ENCODE data around the gene MYF5.

DNA sequence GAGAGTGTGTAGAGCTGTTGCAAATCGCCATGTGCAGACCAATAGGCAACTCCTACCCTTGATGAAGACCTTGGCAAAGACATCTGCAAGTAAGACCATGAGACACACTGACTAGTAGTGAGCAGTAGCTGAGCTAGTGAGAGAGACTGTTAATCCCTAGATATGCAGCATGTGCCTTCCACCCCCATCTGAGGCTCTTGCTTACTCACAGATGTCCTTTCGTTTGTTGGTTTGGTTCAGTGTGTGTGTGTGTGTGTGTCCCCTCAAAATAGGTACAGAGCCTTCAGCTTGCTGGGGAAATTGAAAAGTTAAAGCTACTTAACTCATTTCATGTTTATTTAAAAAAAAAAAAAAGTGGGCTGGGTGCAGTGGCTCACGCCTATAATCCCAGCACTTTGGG lies 37.6 kb downstream of the MYF5 start:
- TF ChIP-seq, protein P1, sequence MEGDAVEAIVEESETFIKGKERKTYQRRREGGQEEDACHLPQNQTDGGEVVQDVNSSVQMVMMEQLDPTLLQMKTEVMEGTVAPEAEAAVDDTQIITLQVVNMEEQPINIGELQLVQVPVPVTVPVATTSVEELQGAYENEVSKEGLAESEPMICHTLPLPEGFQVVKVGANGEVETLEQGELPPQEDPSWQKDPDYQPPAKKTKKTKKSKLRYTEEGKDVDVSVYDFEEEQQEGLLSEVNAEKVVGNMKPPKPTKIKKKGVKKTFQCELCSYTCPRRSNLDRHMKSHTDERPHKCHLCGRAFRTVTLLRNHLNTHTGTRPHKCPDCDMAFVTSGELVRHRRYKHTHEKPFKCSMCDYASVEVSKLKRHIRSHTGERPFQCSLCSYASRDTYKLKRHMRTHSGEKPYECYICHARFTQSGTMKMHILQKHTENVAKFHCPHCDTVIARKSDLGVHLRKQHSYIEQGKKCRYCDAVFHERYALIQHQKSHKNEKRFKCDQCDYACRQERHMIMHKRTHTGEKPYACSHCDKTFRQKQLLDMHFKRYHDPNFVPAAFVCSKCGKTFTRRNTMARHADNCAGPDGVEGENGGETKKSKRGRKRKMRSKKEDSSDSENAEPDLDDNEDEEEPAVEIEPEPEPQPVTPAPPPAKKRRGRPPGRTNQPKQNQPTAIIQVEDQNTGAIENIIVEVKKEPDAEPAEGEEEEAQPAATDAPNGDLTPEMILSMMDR (IDR thresholded peaks at IDR 0.05), result no peak
- TF ChIP-seq RAD21 (IDR thresholded peaks at IDR 0.05; ENCODE audit: low read length) (no peak), EZH2phosphoT487 (IDR thresholded peaks at IDR 0.05; ENCODE audit: borderline replicate concordance, low read depth) (no peak), YY1 (IDR thresholded peaks at IDR 0.05; ENCODE audit: low read depth) (no peak), MXI1 (IDR thresholded peaks at IDR 0.05; ENCODE audit: low read depth, low read length) (no peak), JUND (IDR thresholded peaks at IDR 0.05) (no peak), TAF1 (IDR thresholded peaks at IDR 0.05; ENCODE audit: borderline replicate concordance, low read depth, low read length) (no peak)
- TF ChIP-seq, protein P2, sequence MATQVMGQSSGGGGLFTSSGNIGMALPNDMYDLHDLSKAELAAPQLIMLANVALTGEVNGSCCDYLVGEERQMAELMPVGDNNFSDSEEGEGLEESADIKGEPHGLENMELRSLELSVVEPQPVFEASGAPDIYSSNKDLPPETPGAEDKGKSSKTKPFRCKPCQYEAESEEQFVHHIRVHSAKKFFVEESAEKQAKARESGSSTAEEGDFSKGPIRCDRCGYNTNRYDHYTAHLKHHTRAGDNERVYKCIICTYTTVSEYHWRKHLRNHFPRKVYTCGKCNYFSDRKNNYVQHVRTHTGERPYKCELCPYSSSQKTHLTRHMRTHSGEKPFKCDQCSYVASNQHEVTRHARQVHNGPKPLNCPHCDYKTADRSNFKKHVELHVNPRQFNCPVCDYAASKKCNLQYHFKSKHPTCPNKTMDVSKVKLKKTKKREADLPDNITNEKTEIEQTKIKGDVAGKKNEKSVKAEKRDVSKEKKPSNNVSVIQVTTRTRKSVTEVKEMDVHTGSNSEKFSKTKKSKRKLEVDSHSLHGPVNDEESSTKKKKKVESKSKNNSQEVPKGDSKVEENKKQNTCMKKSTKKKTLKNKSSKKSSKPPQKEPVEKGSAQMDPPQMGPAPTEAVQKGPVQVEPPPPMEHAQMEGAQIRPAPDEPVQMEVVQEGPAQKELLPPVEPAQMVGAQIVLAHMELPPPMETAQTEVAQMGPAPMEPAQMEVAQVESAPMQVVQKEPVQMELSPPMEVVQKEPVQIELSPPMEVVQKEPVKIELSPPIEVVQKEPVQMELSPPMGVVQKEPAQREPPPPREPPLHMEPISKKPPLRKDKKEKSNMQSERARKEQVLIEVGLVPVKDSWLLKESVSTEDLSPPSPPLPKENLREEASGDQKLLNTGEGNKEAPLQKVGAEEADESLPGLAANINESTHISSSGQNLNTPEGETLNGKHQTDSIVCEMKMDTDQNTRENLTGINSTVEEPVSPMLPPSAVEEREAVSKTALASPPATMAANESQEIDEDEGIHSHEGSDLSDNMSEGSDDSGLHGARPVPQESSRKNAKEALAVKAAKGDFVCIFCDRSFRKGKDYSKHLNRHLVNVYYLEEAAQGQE (IDR thresholded peaks at IDR 0.05; ENCODE audit: low read depth, low read length), result no peak
